ENCODE data around the gene CD83. TPM values are rescaled to one million over a fixed set of nuclear protein-coding genes. Genes with fewer than 3 reads are reported as not detected.

The CD83 gene
- total RNA-seq, 1 donor from 2014 or later: 0.11 TPM

GRCh38 chr6:14109411-14109826, 8.2 kb upstream of the CD83 start:
- no peaks in the 10 kb centered on the region for H3K9me3 ChIP-seq
- intact Hi-C loops (cut with DNase I): no loop called here
- DNase-seq (ENCODE audit: low spot score in 2 of 2): no peak
- TF ChIP-seq, protein P1, sequence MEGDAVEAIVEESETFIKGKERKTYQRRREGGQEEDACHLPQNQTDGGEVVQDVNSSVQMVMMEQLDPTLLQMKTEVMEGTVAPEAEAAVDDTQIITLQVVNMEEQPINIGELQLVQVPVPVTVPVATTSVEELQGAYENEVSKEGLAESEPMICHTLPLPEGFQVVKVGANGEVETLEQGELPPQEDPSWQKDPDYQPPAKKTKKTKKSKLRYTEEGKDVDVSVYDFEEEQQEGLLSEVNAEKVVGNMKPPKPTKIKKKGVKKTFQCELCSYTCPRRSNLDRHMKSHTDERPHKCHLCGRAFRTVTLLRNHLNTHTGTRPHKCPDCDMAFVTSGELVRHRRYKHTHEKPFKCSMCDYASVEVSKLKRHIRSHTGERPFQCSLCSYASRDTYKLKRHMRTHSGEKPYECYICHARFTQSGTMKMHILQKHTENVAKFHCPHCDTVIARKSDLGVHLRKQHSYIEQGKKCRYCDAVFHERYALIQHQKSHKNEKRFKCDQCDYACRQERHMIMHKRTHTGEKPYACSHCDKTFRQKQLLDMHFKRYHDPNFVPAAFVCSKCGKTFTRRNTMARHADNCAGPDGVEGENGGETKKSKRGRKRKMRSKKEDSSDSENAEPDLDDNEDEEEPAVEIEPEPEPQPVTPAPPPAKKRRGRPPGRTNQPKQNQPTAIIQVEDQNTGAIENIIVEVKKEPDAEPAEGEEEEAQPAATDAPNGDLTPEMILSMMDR (IDR thresholded peaks at IDR 0.05): no peak
- no peak overlapping the region for H3K27ac ChIP-seq
- no peaks in the 10 kb centered on the region for H3K27me3 ChIP-seq
- H3K4me3 ChIP-seq: no peak overlapping the region
- no peaks in the 10 kb centered on the region for H3K36me3 ChIP-seq
- no peaks in the 10 kb centered on the region for H3K4me1 ChIP-seq

- Histone ChIP-seq H3K4me3 (no peak overlapping the region), H3K36me3 (no peaks in the 10 kb centered on the region), H3K27me3 (no peaks in the 10 kb centered on the region), H3K9me3 (no peaks in the 10 kb centered on the region), H3K27ac (no peak overlapping the region), H3K4me1 (no peaks in the 10 kb centered on the region)
- DNase-seq (ENCODE audit: low spot score in 2 of 2): no peak
- intact Hi-C loops (cut with DNase I): no loop called here
- TF ChIP-seq, protein P1 (IDR thresholded peaks at IDR 0.05): no peak
Observed at GRCh38 chr6:14110001-14110818, 7.4 kb upstream of the CD83 start.

GRCh38 chr6:14113976-14114375, 3.6 kb upstream of the CD83 start:
- Histone ChIP-seq H3K4me1 (peaks cover 0 to 5% of the 10 kb centered on the region in 2 donors), H3K4me3 (no peak overlapping the region), H3K27ac (no peak overlapping the region), H3K9me3 (no peaks in the 10 kb centered on the region), H3K27me3 (no peaks in the 10 kb centered on the region), H3K36me3 (no peaks in the 10 kb centered on the region)
- intact Hi-C loops (cut with DNase I): no loop called here
- no peak for DNase-seq (ENCODE audit: low spot score in 2 of 2)
- TF ChIP-seq, protein P1 (IDR thresholded peaks at IDR 0.05): no peak

GRCh38 chr6:14118091-14118439, 493 bp downstream of the CD83 start:
- TF ChIP-seq, protein P1 (IDR thresholded peaks at IDR 0.05): no peak
- DNase-seq (ENCODE audit: low spot score in 2 of 2): no peak
- H3K9me3 ChIP-seq: no peaks in the 10 kb centered on the region
- peak overlapping the region; percentile 66 to 85 for H3K4me3 ChIP-seq
- peaks cover 0 to 5% of the 10 kb centered on the region in 2 donors for H3K4me1 ChIP-seq
- H3K27me3 ChIP-seq: no peaks in the 10 kb centered on the region
- intact Hi-C loops (cut with DNase I): no loop called here
- H3K27ac ChIP-seq: no peak overlapping the region
- no peaks in the 10 kb centered on the region for H3K36me3 ChIP-seq

GRCh38 chr6:14118446-14118845, 874 bp downstream of the CD83 start:
- peak overlapping the region; percentile 66 to 85 for H3K4me3 ChIP-seq
- intact Hi-C loops (cut with DNase I): no loop called here
- no peaks in the 10 kb centered on the region for H3K27me3 ChIP-seq
- no peak overlapping the region for H3K27ac ChIP-seq
- H3K36me3 ChIP-seq: no peaks in the 10 kb centered on the region
- H3K9me3 ChIP-seq: no peaks in the 10 kb centered on the region
- TF ChIP-seq, protein P1 (IDR thresholded peaks at IDR 0.05): no peak
- peaks cover 0 to 5% of the 10 kb centered on the region in 2 donors for H3K4me1 ChIP-seq
- DNase-seq (ENCODE audit: low spot score in 2 of 2): no peak

Data from ascending aorta (tissue), 2 donors.